Vagina (tissue), 2 donors: Measurements from ENCODE around the gene NSMCE1.

Experiments used
- POLR2A ChIP-seq, 2 donors: fragments of 450-650 bp; IDR thresholded peaks; one replicate each; pipeline ENCODE4 v1.6.1; 2017; ENCODE audit warnings: antibody characterized with exemption in 2 of 2, mild to moderate bottlenecking in 2 of 2, moderate library complexity in 2 of 2
- POLR2AphosphoS5 ChIP-seq, 2 donors: sonication (generic); formaldehyde crosslinking; IDR thresholded peaks; one replicate each; pipeline ENCODE4 v1.9.0; 2017; ENCODE audit warnings: antibody characterized with exemption in 2 of 2, mild to moderate bottlenecking in 2 of 2, low read depth in 1 of 2; ENCODE audit not compliant: insufficient read depth in 1 of 2
- TF ChIP-seq, protein P1 (sequence below), 3 experiments: fragments of 450-650 bp in 2 of 3; fragments of 200-600 bp in 1 of 3; sonication (generic) in 1 of 3; IDR thresholded peaks; one replicate each; pipeline ENCODE4 v1.5.1; 2017 to 2019; ENCODE audit warnings: antibody characterized with exemption in 3 of 3, mild to moderate bottlenecking in 2 of 3, moderate library complexity in 2 of 3

DNA sequence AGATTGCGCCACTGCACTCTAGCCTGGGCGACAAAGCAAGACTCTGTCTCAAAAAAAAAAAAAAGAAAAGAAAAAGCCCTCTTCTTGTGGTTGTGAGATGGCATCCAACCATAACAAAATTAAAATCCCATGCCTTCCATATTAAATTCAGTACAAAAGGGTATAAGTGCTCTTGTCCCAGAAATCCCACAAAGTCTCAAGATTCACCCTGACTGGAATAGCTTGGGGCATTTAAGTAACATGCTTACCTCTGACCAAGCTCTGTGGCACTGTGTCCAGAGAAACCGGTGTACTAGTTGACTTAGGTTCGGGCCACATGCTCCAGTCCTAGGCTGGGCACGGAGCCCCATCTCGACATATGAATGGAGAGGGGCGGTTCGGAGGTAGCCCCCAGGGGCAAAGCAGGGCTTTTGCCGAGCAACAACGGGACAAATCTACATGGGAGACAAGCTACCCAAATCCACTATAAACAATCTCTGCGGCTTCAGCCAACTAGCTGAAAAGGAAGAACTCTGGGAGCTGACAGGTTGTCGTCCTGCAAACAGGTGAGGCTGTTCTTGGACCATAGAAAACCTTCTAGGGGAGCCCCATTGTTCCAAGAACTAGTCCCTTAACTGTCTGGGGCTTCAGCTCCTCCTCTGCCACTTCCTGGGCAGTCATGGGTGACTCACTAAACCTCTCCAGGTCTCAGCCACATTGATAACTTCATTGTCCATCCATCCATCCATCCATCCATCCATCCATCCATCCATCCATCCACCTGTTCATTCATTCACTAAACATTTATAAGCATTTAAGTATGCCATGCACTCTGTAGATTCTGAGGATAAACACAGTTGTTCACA is 34.9 kb upstream of the NSMCE1 start:
- TF ChIP-seq POLR2AphosphoS5 (IDR thresholded peaks at IDR 0.05; ENCODE audit: insufficient read depth in 1 of 2, low read depth in 1 of 2) = no peak
- TF ChIP-seq, protein P1, sequence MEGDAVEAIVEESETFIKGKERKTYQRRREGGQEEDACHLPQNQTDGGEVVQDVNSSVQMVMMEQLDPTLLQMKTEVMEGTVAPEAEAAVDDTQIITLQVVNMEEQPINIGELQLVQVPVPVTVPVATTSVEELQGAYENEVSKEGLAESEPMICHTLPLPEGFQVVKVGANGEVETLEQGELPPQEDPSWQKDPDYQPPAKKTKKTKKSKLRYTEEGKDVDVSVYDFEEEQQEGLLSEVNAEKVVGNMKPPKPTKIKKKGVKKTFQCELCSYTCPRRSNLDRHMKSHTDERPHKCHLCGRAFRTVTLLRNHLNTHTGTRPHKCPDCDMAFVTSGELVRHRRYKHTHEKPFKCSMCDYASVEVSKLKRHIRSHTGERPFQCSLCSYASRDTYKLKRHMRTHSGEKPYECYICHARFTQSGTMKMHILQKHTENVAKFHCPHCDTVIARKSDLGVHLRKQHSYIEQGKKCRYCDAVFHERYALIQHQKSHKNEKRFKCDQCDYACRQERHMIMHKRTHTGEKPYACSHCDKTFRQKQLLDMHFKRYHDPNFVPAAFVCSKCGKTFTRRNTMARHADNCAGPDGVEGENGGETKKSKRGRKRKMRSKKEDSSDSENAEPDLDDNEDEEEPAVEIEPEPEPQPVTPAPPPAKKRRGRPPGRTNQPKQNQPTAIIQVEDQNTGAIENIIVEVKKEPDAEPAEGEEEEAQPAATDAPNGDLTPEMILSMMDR (IDR thresholded peaks at IDR 0.05) = no peak
- no peak for TF ChIP-seq POLR2A (IDR thresholded peaks at IDR 0.05)
